ENCODE results near the gene NPM1.

DNA sequence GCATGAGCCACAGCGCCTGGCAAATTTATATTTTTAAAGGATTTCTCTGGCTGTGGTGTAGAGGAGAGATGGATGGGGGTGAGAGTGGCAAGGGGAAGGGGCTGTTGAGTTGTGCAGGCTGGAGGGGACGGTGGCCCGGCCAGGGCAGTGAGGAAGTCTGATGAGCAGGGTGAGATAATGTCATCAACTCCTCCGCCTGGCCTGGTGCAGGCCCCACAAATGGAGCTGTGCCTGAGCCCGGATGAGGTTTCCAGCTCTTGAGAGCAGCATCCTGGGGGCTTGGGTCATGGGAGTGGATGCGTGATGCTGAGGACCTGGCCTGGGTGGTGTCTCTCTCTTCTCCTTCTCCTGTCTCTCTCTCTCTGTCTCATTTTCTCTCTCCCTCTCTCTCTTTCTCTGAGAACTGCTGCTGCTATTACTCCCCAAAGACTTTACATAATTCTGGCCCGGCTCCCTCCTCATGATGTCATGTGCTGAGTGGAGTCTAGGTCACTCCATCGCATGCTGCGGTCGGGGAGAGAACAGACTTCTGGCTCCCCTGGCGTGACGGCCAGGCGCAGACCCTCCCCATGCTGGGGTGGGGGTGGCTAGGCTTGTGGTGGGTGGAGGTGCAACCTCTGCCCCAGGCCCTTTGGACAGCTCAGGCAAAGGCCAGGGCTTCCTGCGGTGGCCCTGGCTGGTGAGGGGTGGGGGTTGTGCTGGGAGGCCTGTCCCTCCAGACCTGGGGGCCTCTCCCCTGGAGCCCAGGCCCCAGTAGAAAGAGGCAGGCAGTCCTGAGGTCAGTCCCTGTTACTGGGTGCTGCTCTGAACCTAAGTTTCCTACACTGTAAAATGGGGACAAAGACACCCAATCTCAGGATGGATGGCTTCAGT is 58.2 kb downstream of the NPM1 start:
- no peak for TF ChIP-seq ZNF274 (IDR thresholded peaks at IDR 0.05; ENCODE audit: low read length)
- TF ChIP-seq ZNF274 (tag by site-specific recombination; IDR thresholded peaks at IDR 0.05; ENCODE audit: borderline replicate concordance), result no peak
- TF ChIP-seq, protein P1, sequence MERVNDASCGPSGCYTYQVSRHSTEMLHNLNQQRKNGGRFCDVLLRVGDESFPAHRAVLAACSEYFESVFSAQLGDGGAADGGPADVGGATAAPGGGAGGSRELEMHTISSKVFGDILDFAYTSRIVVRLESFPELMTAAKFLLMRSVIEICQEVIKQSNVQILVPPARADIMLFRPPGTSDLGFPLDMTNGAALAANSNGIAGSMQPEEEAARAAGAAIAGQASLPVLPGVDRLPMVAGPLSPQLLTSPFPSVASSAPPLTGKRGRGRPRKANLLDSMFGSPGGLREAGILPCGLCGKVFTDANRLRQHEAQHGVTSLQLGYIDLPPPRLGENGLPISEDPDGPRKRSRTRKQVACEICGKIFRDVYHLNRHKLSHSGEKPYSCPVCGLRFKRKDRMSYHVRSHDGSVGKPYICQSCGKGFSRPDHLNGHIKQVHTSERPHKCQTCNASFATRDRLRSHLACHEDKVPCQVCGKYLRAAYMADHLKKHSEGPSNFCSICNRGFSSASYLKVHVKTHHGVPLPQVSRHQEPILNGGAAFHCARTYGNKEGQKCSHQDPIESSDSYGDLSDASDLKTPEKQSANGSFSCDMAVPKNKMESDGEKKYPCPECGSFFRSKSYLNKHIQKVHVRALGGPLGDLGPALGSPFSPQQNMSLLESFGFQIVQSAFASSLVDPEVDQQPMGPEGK (tag by site-specific recombination; IDR thresholded peaks at IDR 0.05), result no peak
- no peak for TF ChIP-seq ZNF23 (tag by site-specific recombination; IDR thresholded peaks at IDR 0.05; ENCODE audit: borderline replicate concordance)
- no peak for TF ChIP-seq ZNF416 (tag by site-specific recombination; IDR thresholded peaks at IDR 0.05)
- no peak for TF ChIP-seq REPIN1 (tag by site-specific recombination; IDR thresholded peaks at IDR 0.05; ENCODE audit: low read depth)
- TF ChIP-seq, protein P2, sequence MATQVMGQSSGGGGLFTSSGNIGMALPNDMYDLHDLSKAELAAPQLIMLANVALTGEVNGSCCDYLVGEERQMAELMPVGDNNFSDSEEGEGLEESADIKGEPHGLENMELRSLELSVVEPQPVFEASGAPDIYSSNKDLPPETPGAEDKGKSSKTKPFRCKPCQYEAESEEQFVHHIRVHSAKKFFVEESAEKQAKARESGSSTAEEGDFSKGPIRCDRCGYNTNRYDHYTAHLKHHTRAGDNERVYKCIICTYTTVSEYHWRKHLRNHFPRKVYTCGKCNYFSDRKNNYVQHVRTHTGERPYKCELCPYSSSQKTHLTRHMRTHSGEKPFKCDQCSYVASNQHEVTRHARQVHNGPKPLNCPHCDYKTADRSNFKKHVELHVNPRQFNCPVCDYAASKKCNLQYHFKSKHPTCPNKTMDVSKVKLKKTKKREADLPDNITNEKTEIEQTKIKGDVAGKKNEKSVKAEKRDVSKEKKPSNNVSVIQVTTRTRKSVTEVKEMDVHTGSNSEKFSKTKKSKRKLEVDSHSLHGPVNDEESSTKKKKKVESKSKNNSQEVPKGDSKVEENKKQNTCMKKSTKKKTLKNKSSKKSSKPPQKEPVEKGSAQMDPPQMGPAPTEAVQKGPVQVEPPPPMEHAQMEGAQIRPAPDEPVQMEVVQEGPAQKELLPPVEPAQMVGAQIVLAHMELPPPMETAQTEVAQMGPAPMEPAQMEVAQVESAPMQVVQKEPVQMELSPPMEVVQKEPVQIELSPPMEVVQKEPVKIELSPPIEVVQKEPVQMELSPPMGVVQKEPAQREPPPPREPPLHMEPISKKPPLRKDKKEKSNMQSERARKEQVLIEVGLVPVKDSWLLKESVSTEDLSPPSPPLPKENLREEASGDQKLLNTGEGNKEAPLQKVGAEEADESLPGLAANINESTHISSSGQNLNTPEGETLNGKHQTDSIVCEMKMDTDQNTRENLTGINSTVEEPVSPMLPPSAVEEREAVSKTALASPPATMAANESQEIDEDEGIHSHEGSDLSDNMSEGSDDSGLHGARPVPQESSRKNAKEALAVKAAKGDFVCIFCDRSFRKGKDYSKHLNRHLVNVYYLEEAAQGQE (tag by site-specific recombination; IDR thresholded peaks at IDR 0.05), result no peak
- no peak for TF ChIP-seq ZNF174 (tag by site-specific recombination; IDR thresholded peaks at IDR 0.05)
- no peak for TF ChIP-seq PRDM1 (tag by site-specific recombination; IDR thresholded peaks at IDR 0.05)
- TF ChIP-seq ZNF138 (tag by site-specific recombination; IDR thresholded peaks at IDR 0.05; ENCODE audit: borderline replicate concordance), result no peak
- no peak for TF ChIP-seq ZNF239 (tag by site-specific recombination; IDR thresholded peaks at IDR 0.05)
- TF ChIP-seq ZNF510 (tag by site-specific recombination; IDR thresholded peaks at IDR 0.05; ENCODE audit: insufficient replicate concordance), result no peak
- no peak for TF ChIP-seq CTCF (tag by site-specific recombination; IDR thresholded peaks at IDR 0.05)
- no peak for TF ChIP-seq ZNF114 (tag by site-specific recombination; IDR thresholded peaks at IDR 0.05)
- TF ChIP-seq ZEB2 (tag by site-specific recombination; IDR thresholded peaks at IDR 0.05), result no peak
